Duodenal mucosa (tissue), 2 donors: ENCODE measurements around the gene SASH1.

Experiments
- H3K27ac ChIP-seq: one replicate; pipeline ENCODE4 v1.7.0; 2013; ENCODE audit warnings: low read depth, low read length
- H3K27me3 ChIP-seq, 2 donors: one replicate each; pipeline ENCODE4 v1.7.0; 2013; ENCODE audit warnings: low read length in 2 of 2, control low read depth in 1 of 2; ENCODE audit not compliant: insufficient read depth in 2 of 2, control insufficient read depth in 1 of 2
- H3K36me3 ChIP-seq, 2 donors: one replicate each; pipeline ENCODE4 v1.7.0; 2013; ENCODE audit warnings: low read length in 2 of 2, control low read depth in 1 of 2; ENCODE audit not compliant: insufficient read depth in 2 of 2, control insufficient read depth in 1 of 2
- H3K4me1 ChIP-seq, 2 donors: one replicate each; pipeline ENCODE4 v1.7.0; 2013; ENCODE audit warnings: low read length in 2 of 2, control low read depth in 1 of 2; ENCODE audit not compliant: insufficient read depth in 2 of 2, control insufficient read depth in 1 of 2
- H3K4me3 ChIP-seq, 2 donors: one replicate each; pipeline ENCODE4 v1.7.0; 2013; ENCODE audit warnings: low read length in 2 of 2, low read depth in 1 of 2
- H3K9ac ChIP-seq, 2 donors: one replicate each; pipeline ENCODE4 v1.7.0; 2013; ENCODE audit warnings: low read length in 2 of 2, low read depth in 1 of 2
- H3K9me3 ChIP-seq, 2 donors: one replicate each; pipeline ENCODE4 v1.7.0; 2013; ENCODE audit warnings: low read length in 2 of 2, control low read depth in 1 of 2; ENCODE audit not compliant: control insufficient read depth in 1 of 2

The SASH1 gene

GRCh38 chr6:148401571-148401970 is 58.9 kb downstream of the SASH1 start:
- no peaks in the 10 kb centered on the region for H3K9me3 ChIP-seq
- no peaks in the 10 kb centered on the region for H3K27me3 ChIP-seq
- H3K36me3 ChIP-seq, result no peaks in the 10 kb centered on the region
- no peak overlapping the region for H3K27ac ChIP-seq
- H3K4me1 ChIP-seq, result no peaks in the 10 kb centered on the region
- no peak overlapping the region for H3K9ac ChIP-seq
- H3K4me3 ChIP-seq, result no peak overlapping the region

GRCh38 chr6:148404456-148405054 is 61.9 kb downstream of the SASH1 start:
- H3K4me3 ChIP-seq, result no peak overlapping the region
- no peaks in the 10 kb centered on the region for H3K27me3 ChIP-seq
- H3K36me3 ChIP-seq, result no peaks in the 10 kb centered on the region
- H3K9me3 ChIP-seq, result no peaks in the 10 kb centered on the region
- no peaks in the 10 kb centered on the region for H3K4me1 ChIP-seq
- H3K9ac ChIP-seq, result no peak overlapping the region
- no peak overlapping the region for H3K27ac ChIP-seq

- no peak overlapping the region for H3K4me3 ChIP-seq
These were observed 63.3 kb downstream of the SASH1 start for GRCh38 chr6:148405894-148406293.

GRCh38 chr6:148406579-148407371 is 64.1 kb downstream of the SASH1 start:
- H3K9me3 ChIP-seq, result no peaks in the 10 kb centered on the region
- H3K27ac ChIP-seq, result no peak overlapping the region
- H3K36me3 ChIP-seq, result no peaks in the 10 kb centered on the region
- no peaks in the 10 kb centered on the region for H3K4me1 ChIP-seq
- no peak overlapping the region for H3K9ac ChIP-seq
- H3K4me3 ChIP-seq, result no peak overlapping the region
- no peaks in the 10 kb centered on the region for H3K27me3 ChIP-seq

More at GRCh38 chr6:148405894-148406293, 63.3 kb downstream of the SASH1 start:
- no peaks in the 10 kb centered on the region for H3K27me3 ChIP-seq
- H3K9me3 ChIP-seq, result no peaks in the 10 kb centered on the region
- H3K4me1 ChIP-seq, result no peaks in the 10 kb centered on the region
- no peak overlapping the region for H3K9ac ChIP-seq
- H3K36me3 ChIP-seq, result no peaks in the 10 kb centered on the region
- H3K27ac ChIP-seq, result no peak overlapping the region

- no peak overlapping the region for H3K27ac ChIP-seq
- no peaks in the 10 kb centered on the region for H3K4me1 ChIP-seq
- H3K4me3 ChIP-seq, result no peak overlapping the region
- H3K9ac ChIP-seq, result no peak overlapping the region
- no peaks in the 10 kb centered on the region for H3K27me3 ChIP-seq
- no peaks in the 10 kb centered on the region for H3K36me3 ChIP-seq
- no peaks in the 10 kb centered on the region for H3K9me3 ChIP-seq
These were observed 64.7 kb downstream of the SASH1 start for GRCh38 chr6:148407372-148407771.

GRCh38 chr6:148413321-148414091 is 70.9 kb downstream of the SASH1 start:
- Histone ChIP-seq H3K9ac (no peak overlapping the region), H3K36me3 (no peaks in the 10 kb centered on the region), H3K4me1 (peaks cover 0 to 10% of the 10 kb centered on the region in 2 donors), H3K9me3 (no peaks in the 10 kb centered on the region), H3K4me3 (no peak overlapping the region), H3K27me3 (no peaks in the 10 kb centered on the region), H3K27ac (no peak overlapping the region)

GRCh38 chr6:148414092-148414489 is 71.5 kb downstream of the SASH1 start:
- H3K4me3 ChIP-seq, result no peak overlapping the region
- no peak overlapping the region for H3K27ac ChIP-seq
- no peaks in the 10 kb centered on the region for H3K36me3 ChIP-seq

GRCh38 chr6:148414836-148415235 is 72.2 kb downstream of the SASH1 start:
- no peak overlapping the region for H3K4me3 ChIP-seq
- no peak overlapping the region for H3K9ac ChIP-seq
- H3K9me3 ChIP-seq, result no peaks in the 10 kb centered on the region
- H3K27ac ChIP-seq, result no peak overlapping the region
- H3K4me1 ChIP-seq, result peaks cover 0 to 10% of the 10 kb centered on the region in 2 donors
- H3K36me3 ChIP-seq, result no peaks in the 10 kb centered on the region
- no peaks in the 10 kb centered on the region for H3K27me3 ChIP-seq

More at GRCh38 chr6:148414092-148414489, 71.5 kb downstream of the SASH1 start:
- Histone ChIP-seq H3K9me3 (no peaks in the 10 kb centered on the region), H3K9ac (no peak overlapping the region), H3K4me1 (peaks cover 0 to 10% of the 10 kb centered on the region in 2 donors), H3K27me3 (no peaks in the 10 kb centered on the region)

- no peaks in the 10 kb centered on the region for H3K36me3 ChIP-seq
- H3K9ac ChIP-seq, result no peak overlapping the region
- no peak overlapping the region for H3K4me3 ChIP-seq
- no peaks in the 10 kb centered on the region for H3K27me3 ChIP-seq
- no peak overlapping the region for H3K27ac ChIP-seq
- H3K9me3 ChIP-seq, result no peaks in the 10 kb centered on the region
- peaks cover 0 to 10% of the 10 kb centered on the region in 2 donors for H3K4me1 ChIP-seq
These were observed 73.0 kb downstream of the SASH1 start for GRCh38 chr6:148415511-148416260.
